GM12891 (cell line): Measurements from ENCODE around the gene RCBTB2.

ENCODE experiments used
- PAX5 ChIP-seq: IDR thresholded peaks from 2 replicates; pipeline ENCODE4 v1.6.1; 2011; ENCODE audit warnings: low read length, moderate library complexity, mild to moderate bottlenecking; ENCODE audit not compliant: insufficient read depth, severe bottlenecking
- POLR2A ChIP-seq: IDR thresholded peaks from 2 replicates; pipeline ENCODE4 v1.6.1; 2011; ENCODE audit warnings: low read depth, low read length, control low read depth
- POLR2AphosphoS5 ChIP-seq: IDR thresholded peaks from 2 replicates; pipeline ENCODE4 v1.6.1; 2011; ENCODE audit warnings: low read depth, low read length, control low read depth
- TAF1 ChIP-seq: IDR thresholded peaks from 2 replicates; pipeline ENCODE4 v1.6.1; 2011; ENCODE audit warnings: low read depth, low read length, control low read depth

- no peak for TF ChIP-seq TAF1
- no peak for TF ChIP-seq POLR2A
- no peak for TF ChIP-seq POLR2AphosphoS5
- TF ChIP-seq PAX5, result no peak
Measured at GRCh38 chr13:48532256-48532505, 699 bp downstream of the RCBTB2 start.
